Stimulated activated CD8-positive, alpha-beta memory T cell treated with anti-CD3 and anti-CD28 coated beads, Interleukin-4, amount 100 ng/mL, for 4 hours (primary cell): ENCODE results near the gene ATF1.
"Not testable (repeated sequence)": the region's sequence is repeated elsewhere in the genome, so short reads cannot be mapped to it uniquely, and the experiment has no call there.

Experiments
- DNase-seq, 2 donors: peaks; one replicate each; pipeline ENCODE4 v3.0.0-alpha.2; 2020; ENCODE audit warnings: low read depth in 2 of 2, low spot score in 1 of 2

The ATF1 gene

DNA sequence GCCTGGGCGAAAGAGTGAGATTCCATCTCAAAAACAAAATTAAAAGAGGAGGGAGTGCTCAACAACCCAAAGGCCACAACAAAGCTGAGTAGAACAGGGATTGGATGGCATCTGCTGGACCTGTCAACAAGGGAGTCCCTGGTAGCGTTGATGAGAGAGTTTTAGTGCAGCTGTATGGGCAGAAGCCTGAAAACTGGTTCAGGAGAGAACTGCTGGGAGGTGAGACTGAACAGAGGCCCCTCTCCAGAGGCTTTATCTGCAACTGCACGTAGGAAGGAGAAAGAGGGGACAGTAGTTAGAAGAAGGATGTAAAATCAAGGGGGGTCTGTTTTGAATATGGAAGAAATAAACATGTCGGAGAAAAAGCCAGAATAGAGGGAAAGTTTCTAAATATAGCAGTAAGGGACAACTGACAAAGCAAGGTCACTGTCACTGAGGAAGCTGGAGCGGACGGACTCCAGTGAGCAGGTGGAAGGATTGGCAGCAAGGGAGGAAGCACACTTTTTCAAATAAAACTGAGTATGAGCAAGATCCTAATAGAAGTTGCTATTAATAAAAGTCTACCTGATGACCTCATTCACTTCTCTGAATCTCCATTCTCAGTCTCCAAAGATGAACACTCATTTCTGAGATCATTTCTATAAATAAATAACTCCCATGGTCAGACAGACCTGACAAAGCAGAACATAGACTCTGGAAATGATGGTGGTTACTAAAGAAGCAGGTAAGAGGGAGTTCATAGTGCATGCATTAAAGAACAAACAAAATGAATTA, 11.8 kb upstream of the ATF1 start:
- no peak for DNase-seq

DNA sequence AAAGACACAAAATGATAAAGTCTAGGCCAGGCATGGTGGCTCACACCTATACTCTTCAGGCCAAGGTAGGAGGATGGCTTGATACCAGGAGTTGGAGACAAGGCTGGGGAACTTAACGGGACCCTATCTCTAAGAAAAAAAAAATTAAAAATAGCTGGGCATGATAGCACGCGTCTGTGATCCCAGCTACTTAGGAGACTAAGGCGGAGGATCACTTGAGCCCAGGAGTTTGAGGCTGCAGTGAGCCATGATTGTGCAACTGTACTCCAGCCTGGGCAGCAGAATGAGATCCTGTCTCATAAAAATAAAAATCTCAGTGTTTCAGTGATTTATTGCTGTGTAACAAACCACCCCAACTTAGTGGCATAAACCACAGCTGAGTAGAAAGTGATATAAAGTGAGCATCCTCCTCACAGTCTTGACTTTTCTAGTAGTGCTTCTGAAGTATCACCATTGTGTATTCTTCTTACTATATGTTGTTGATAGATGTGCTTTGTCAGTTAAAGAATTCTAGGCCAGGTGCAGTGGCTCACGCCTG, 10.6 kb upstream of the ATF1 start:
- DNase-seq, result no peak

DNA sequence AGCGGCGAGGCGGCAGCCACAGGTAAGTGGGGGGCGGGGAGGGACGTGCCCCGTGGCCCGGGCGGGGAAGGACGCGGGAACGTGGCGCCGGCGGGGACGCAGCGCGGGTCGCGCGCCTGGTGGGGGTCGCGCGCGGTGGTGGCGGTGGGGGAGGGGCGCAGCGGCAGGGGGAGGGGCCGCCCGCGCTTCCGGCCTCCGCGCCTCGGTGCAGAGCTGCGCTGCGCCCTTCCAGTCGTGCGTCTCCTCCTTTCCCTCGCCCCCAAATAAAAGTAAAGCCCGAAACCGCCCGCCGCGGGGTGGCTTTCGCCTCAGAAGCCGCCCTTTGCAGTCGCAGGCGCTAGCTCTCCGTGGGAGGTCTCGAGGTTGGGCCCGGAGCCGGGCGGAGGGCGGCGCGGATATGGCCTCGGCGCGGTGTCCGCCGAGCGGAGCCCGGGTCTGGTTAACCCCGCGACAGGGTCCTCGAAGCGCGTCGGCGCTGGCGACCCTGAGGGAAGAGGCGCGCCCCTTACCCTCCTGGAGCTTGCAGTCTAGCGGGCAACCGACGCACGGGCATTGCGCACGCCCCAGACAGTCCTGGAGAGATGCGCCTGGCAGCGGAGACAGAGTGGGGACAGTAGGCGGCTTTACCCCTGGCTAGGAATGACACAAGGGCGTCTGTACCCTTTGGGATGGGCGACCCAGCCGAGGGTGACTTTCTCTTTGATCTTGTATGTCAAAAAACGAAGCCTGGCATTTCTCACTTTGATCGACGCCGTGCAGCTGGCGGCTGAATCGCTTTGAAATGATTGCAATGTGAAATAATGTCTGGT, 589 bp downstream of the ATF1 start:
- DNase-seq, result peak; percentile 4 to 58

GRCh38 chr12:50765095-50765911, 1.4 kb downstream of the ATF1 start:
- no peak for DNase-seq

GRCh38 chr12:50768391-50768790, 4.5 kb downstream of the ATF1 start:
- no peak for DNase-seq

GRCh38 chr12:50768813-50769212, 4.9 kb downstream of the ATF1 start:
- DNase-seq, result not testable (repeated sequence)

GRCh38 chr12:50771409-50771808, 7.5 kb downstream of the ATF1 start:
- no peak for DNase-seq

DNA sequence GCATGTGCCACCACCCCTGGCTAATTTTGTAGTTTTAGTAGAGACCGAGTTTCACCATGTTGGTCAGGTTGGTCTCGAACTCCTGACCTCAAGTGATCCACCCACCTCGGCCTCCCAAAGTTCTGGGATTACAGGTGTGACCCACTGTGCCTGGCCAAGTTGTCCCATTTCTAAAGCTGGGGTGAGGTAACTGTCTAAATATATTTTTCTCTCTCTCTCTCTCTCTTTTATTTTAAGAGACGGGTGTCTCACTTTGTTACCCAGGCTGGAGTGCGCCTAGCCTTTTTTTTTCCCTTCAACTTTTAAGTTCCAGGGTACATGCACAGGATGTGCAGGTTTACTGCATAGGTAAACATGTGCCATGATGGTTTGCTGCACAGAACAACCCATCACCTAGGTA, 8.6 kb downstream of the ATF1 start:
- DNase-seq, result no peak

GRCh38 chr12:50772877-50773276, 9.0 kb downstream of the ATF1 start:
- DNase-seq, result no peak

DNA sequence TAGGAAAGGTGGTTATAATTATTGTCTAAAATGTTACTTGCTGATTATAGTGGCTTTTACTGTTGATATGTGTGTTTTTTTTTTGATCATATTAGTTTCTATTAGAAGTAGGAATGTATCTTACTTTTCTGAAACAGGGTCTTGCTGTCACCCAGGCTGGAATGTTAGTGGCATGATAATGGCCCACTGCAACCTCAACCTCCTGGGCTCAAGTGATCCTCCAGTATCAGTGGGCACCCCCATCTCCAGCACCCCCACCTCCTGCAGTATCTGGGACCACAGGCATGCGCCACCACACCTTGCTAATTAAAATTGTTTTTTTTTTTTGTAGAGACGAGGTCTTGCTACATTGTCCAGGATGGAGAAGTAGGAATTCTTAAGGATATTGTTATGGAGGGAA, 11.3 kb downstream of the ATF1 start:
- DNase-seq, result no peak

- no peak for DNase-seq
These were observed 13.1 kb downstream of the ATF1 start for GRCh38 chr12:50776749-50777728.

DNA sequence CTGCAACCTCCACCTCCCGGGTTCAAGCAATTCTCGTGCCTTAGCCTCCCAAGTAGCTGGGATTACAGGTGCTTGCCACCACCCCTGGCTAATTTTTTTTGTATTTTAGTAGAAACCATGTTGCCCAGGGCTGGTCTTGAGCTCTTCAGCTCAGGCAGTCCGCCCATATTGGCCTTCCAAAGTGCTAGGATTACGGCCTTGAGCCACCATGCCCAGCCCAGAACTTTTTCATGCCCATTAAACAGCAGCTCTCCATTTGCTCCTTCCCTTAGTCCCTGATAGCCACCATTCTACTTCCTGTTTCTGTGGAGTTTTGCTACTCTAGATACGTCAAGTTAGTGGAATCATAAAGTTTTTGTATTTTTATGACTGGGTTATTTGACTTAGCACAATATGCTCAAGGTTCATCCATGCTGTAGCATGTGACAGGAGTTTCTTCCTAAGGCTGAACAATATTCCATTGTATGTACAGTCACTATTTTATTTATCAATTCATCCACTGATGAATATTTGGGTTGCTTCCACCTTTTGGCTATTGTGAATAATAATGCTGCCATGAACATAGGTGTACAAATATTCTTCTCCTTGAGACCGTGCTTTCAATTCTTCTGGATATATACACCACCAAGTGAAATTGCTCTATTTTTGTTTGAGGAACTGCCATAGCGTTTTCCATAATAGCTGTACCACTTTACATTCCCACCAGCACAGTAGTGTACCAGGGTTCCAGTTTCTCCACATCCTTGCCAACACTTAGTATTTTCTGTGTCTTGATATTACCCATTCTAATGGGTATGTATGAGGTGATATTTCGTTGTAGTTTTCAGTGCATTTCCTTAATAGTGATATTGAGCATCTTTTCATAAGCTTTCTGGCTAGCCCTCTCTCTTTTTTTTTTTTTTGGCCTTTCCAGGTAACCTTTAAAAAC, 15.0 kb downstream of the ATF1 start:
- no peak for DNase-seq

- DNase-seq, result no peak
These were observed 16.1 kb downstream of the ATF1 start for GRCh38 chr12:50780013-50780412.

DNA sequence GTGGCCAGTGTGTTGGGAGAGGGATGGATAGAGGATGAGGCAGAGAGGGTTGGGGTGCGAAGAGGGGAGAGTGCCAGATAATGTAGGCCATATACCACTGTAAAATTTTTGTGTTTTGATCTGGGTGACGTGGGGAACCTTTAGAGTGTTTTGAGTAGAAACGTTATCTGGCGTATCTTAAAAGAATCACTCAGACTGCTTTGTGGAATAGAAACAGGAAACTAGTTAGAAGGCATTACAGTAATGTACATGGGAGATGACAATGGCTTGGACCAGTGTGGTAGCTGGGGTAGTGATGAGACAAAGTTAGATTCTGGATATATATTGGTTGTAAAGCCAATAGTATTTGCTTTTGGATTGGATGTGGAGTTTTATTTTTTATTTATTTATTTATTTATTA, 20.6 kb downstream of the ATF1 start:
- no peak for DNase-seq

- no peak for DNase-seq
These were observed 21.6 kb downstream of the ATF1 start for GRCh38 chr12:50785406-50786001.

DNA sequence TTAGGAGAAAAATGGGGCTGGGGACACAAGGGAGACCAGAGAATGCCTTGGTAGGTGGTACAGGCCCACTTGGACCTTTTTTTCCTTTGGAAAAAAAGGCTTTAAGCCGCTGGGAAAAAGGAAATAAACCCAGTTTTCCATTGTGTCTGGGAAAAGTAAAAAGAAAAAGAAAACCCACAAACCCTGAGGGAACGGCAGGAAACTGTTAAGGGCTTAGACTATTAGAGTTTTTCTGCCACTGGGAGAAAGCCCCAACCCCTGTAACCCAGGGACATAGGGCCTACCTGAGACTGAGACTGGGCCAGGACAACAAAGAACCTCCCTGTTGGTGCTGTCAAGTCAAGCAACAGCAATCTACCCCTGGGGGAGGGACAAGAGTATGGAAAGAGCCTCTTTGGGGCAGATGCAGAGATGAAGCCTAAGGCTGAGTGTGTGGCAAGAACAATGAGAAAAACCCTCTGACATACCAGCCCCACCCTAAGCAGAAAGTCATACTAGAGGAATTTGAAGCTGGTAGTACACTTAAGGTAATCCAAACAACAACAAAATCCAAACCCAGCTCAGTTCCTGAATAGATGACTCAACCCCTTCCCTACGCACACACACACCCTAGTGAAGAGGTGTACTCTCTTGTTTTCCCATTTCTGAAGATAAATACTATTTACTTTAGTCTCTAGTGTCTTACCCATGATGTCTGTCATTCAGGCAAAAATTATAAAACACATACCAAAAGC, 22.8 kb downstream of the ATF1 start:
- DNase-seq, result no peak

DNA sequence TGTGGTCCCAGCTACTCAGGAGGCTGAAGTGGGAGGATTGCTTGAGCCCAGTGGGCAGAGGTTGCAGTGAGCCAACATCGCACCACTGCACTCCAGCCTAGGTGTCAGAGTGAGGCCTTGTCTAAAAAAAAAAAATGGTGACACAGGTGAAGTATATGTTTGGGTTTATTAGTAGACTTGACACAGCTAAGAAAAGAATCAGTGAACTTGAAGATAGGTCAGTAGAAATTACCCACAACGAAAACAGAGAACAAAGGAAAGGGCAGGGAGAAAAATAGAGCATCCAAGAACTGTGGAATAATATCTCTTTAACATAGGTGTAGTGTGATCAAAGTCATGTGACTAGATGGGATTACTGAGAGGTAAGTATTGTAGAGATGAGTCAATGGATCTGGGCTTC, 23.7 kb downstream of the ATF1 start:
- no peak for DNase-seq

DNA sequence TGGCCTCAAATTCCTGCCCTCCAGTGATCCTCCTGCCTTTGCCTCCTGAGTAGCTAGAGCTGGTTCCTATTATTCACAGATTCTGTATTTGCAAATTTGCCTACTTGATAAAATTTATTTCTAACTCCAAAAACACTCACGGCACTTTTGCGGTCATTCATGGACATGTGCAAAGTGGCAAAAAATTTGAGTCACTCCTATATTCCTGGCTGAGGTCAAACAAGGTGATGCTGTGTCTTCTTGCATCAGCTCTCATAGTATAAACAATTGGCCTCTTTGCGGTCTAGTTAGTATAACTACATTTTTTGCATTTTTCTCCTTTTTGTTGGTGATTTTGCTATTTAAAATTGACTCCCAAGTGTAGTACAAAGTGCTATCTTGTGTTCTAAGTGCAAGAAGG, 24.7 kb downstream of the ATF1 start:
- no peak for DNase-seq
